Measurements from ENCODE around the gene TASP1. TPM values are rescaled to one million over a fixed set of nuclear protein-coding genes. Genes with fewer than 3 reads are reported as not detected.
A peak's percentile ranks its signal among the peaks of the same experiment; 100 is the strongest.

Gene TASP1
- total RNA-seq, 1 donor from 2014 or later: 9.0 TPM

GRCh38 chr20:13507646-13508045 is 131.1 kb downstream of the TASP1 start:
- H3K27me3 Mint-ChIP-seq (ENCODE audit: unreplicated experiment): no peaks in the 10 kb centered on the region
- TF ChIP-seq CTCF (IDR thresholded peaks at IDR 0.05): no peak
- H3K36me3 Mint-ChIP-seq (ENCODE audit: unreplicated experiment): peaks cover 14% of the 10 kb centered on the region
- H3K9me3 Mint-ChIP-seq (ENCODE audit: unreplicated experiment): peaks cover 27% of the 10 kb centered on the region
- H3K4me3 Mint-ChIP-seq (ENCODE audit: unreplicated experiment): no peak overlapping the region
- H3K4me1 Mint-ChIP-seq (ENCODE audit: unreplicated experiment): no peaks in the 10 kb centered on the region
- H3K27ac Mint-ChIP-seq (ENCODE audit: unreplicated experiment): no peak overlapping the region
- DNase-seq (ENCODE audit: extremely low spot score, unreplicated experiment): no peak

GRCh38 chr20:13501500-13501899 is 137.2 kb downstream of the TASP1 start:
- H3K9me3 Mint-ChIP-seq (ENCODE audit: unreplicated experiment): peaks cover 46% of the 10 kb centered on the region
- no peaks in the 10 kb centered on the region for H3K4me1 Mint-ChIP-seq (ENCODE audit: unreplicated experiment)
- no peak overlapping the region for H3K27ac Mint-ChIP-seq (ENCODE audit: unreplicated experiment)
- H3K36me3 Mint-ChIP-seq (ENCODE audit: unreplicated experiment): peaks cover 40% of the 10 kb centered on the region
- H3K27me3 Mint-ChIP-seq (ENCODE audit: unreplicated experiment): no peaks in the 10 kb centered on the region
- no peak for DNase-seq (ENCODE audit: extremely low spot score, unreplicated experiment)
- TF ChIP-seq CTCF (IDR thresholded peaks at IDR 0.05): no peak
- H3K4me3 Mint-ChIP-seq (ENCODE audit: unreplicated experiment): no peak overlapping the region

DNA sequence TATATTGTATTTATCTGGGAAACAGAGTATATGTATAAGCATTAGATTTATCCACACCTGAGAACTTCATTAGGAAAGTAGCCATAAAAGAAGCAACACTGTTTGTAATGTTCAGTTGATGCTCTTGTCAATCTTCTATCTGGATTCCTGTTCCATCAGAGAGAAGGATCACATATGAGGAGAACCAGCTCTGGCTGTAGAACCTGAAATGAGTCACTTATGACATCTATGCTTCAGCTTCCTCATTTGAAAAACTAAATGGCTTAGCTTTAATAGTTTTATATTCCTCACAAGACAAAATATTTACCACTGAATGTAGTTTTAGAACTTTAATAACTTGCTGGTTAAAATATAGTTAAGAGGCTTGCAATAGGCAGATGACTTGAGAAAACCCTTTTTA is 144.7 kb downstream of the TASP1 start:
- Mint-ChIP-seq H3K4me3 (ENCODE audit: unreplicated experiment) (no peak overlapping the region), H3K36me3 (ENCODE audit: unreplicated experiment) (peaks cover 19% of the 10 kb centered on the region), H3K4me1 (ENCODE audit: unreplicated experiment) (peaks cover 19% of the 10 kb centered on the region), H3K9me3 (ENCODE audit: unreplicated experiment) (peaks cover 16% of the 10 kb centered on the region), H3K27me3 (ENCODE audit: unreplicated experiment) (no peaks in the 10 kb centered on the region), H3K27ac (ENCODE audit: unreplicated experiment) (no peak overlapping the region)
- no peak for TF ChIP-seq CTCF (IDR thresholded peaks at IDR 0.05)
- DNase-seq (ENCODE audit: extremely low spot score, unreplicated experiment): no peak

GRCh38 chr20:13493143-13493542 is 145.6 kb downstream of the TASP1 start:
- Mint-ChIP-seq H3K4me1 (ENCODE audit: unreplicated experiment) (peaks cover 19% of the 10 kb centered on the region), H3K9me3 (ENCODE audit: unreplicated experiment) (peaks cover 14% of the 10 kb centered on the region), H3K27me3 (ENCODE audit: unreplicated experiment) (no peaks in the 10 kb centered on the region), H3K27ac (ENCODE audit: unreplicated experiment) (no peak overlapping the region), H3K4me3 (ENCODE audit: unreplicated experiment) (no peak overlapping the region), H3K36me3 (ENCODE audit: unreplicated experiment) (peaks cover 13% of the 10 kb centered on the region)
- no peak for TF ChIP-seq CTCF (IDR thresholded peaks at IDR 0.05)
- DNase-seq (ENCODE audit: extremely low spot score, unreplicated experiment): no peak

GRCh38 chr20:13492001-13492481 is 146.7 kb downstream of the TASP1 start:
- peak overlapping the region; percentile 53 for H3K27ac Mint-ChIP-seq (ENCODE audit: unreplicated experiment)
- no peak for TF ChIP-seq CTCF (IDR thresholded peaks at IDR 0.05)
- peaks cover 19% of the 10 kb centered on the region for H3K4me1 Mint-ChIP-seq (ENCODE audit: unreplicated experiment)
- no peak overlapping the region for H3K4me3 Mint-ChIP-seq (ENCODE audit: unreplicated experiment)
- peaks cover 5% of the 10 kb centered on the region for H3K36me3 Mint-ChIP-seq (ENCODE audit: unreplicated experiment)
- peaks cover 8% of the 10 kb centered on the region for H3K9me3 Mint-ChIP-seq (ENCODE audit: unreplicated experiment)
- no peaks in the 10 kb centered on the region for H3K27me3 Mint-ChIP-seq (ENCODE audit: unreplicated experiment)
- no peak for DNase-seq (ENCODE audit: extremely low spot score, unreplicated experiment)
